Stimulated activated naive CD4-positive, alpha-beta T cell treated with Interleukin-2 at 50 U/mL for 16 hours (primary cell): ENCODE data around the gene CCL18.
"Not testable (repeated sequence)": the region's sequence is repeated elsewhere in the genome, so short reads cannot be mapped to it uniquely, and the experiment has no call there.

Experiments
- DNase-seq: peaks from one replicate; lab custom pipeline; 2025; lab: John Stamatoyannopoulos, UW

The CCL18 gene

GRCh38 chr17:36063786-36064541 is at the start of gene CCL18:
Gene CCL18 (plus strand): TSS chr17:36064272. CDS start chr17:36064343, 71 bp downstream.
- DNase-seq, result no peak

GRCh38 chr17:36014946-36015345 is 49.1 kb upstream of the CCL18 start:
- DNase-seq, result no peak

- not testable (repeated sequence) for DNase-seq
Measured at GRCh38 chr17:36015895-36016294, 48.2 kb upstream of the CCL18 start.

- DNase-seq, result no peak
Measured at GRCh38 chr17:36016555-36016954, 47.5 kb upstream of the CCL18 start.

- no peak for DNase-seq
Measured at GRCh38 chr17:36017799-36018198, 46.3 kb upstream of the CCL18 start, which contains the start of gene CCL23. Gene CCL23 (minus strand): TSS chr17:36017972. CDS start chr17:36017897, 75 bp downstream.

GRCh38 chr17:36019423-36019822 is 44.6 kb upstream of the CCL18 start:
- no peak for DNase-seq

- DNase-seq, result no peak
Measured at GRCh38 chr17:36024106-36024869, 39.8 kb upstream of the CCL18 start.

- no peak for DNase-seq
Measured at GRCh38 chr17:36027761-36028160, 36.3 kb upstream of the CCL18 start.

GRCh38 chr17:36030956-36031355 is 33.1 kb upstream of the CCL18 start:
- no peak for DNase-seq

- no peak for DNase-seq
Measured at GRCh38 chr17:36034127-36034526, 29.9 kb upstream of the CCL18 start.

GRCh38 chr17:36036235-36036634 is 27.8 kb upstream of the CCL18 start:
- DNase-seq, result no peak

GRCh38 chr17:36048066-36048465 is 16.0 kb upstream of the CCL18 start:
- no peak for DNase-seq

- DNase-seq, result no peak
Measured at GRCh38 chr17:36049643-36050042, 14.4 kb upstream of the CCL18 start.

- DNase-seq, result no peak
Measured at GRCh38 chr17:36055171-36055570, 8.9 kb upstream of the CCL18 start.

- no peak for DNase-seq
Measured at GRCh38 chr17:36055921-36056520, 8.1 kb upstream of the CCL18 start.

- DNase-seq, result no peak
Measured at GRCh38 chr17:36057911-36058310, 6.2 kb upstream of the CCL18 start.

- no peak for DNase-seq
Measured at GRCh38 chr17:36059406-36059805, 4.7 kb upstream of the CCL18 start.

- no peak for DNase-seq
Measured at GRCh38 chr17:36060816-36061215, 3.3 kb upstream of the CCL18 start.

GRCh38 chr17:36066365-36066985 is 2.4 kb downstream of the CCL18 start:
- DNase-seq, result no peak

GRCh38 chr17:36068524-36068923 is 4.5 kb downstream of the CCL18 start:
- DNase-seq, result no peak

GRCh38 chr17:36069136-36069535 is 5.1 kb downstream of the CCL18 start:
- DNase-seq, result no peak

- DNase-seq, result no peak
Measured at GRCh38 chr17:36070427-36070826, 6.4 kb downstream of the CCL18 start.
